Astrocyte of the spinal cord (primary cell): ENCODE data around the gene CTNNBIP1.
A peak's percentile ranks its signal among the peaks of the same experiment; 100 is the strongest.

Experiments
- DNase-seq: peaks from one replicate; pipeline ENCODE4 v3.0.0; 2011; ENCODE audit warnings: low read depth, low spot score
- H3K4me3 ChIP-seq: 2 replicates; pipeline ENCODE4 v1.5.1; 2011; ENCODE audit warnings: low read depth, mild to moderate bottlenecking, low read length, moderate library complexity
- in situ Hi-C: cut with HindIII; loops from 2 replicates; pipeline ENCODE4 v1.10.0; 2017; ENCODE audit warnings: low sequenced_read_pairs
- TF ChIP-seq, protein P1 (sequence below): IDR thresholded peaks from 2 replicates; pipeline ENCODE4 v1.5.1; 2012; ENCODE audit warnings: low read depth, mild to moderate bottlenecking, low read length, inconsistent platforms

CTNNBIP1 gene

DNA sequence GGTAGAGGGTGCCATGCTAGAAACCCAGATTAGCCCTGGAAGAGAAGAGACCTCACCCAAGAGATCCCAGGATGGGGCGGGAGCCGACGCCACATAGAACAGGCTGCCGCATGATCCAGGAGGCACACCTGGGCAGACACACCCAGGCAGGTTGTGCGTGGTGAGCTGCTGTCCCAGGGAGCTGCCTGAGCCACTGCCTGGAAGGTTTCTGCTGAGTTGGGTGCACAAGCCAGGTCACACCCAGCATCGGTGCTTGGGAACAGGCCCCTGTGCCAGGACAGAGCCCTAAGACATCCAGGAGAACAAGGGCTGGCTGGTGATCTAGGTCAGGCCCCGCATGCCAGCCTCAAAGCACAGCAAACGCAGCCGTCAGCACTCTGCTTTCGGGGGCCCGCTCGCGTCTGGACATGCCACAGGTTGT lies 40.2 kb downstream of the CTNNBIP1 start:
- in situ Hi-C loops: no loop called here
- no peak for DNase-seq
- TF ChIP-seq, protein P1, sequence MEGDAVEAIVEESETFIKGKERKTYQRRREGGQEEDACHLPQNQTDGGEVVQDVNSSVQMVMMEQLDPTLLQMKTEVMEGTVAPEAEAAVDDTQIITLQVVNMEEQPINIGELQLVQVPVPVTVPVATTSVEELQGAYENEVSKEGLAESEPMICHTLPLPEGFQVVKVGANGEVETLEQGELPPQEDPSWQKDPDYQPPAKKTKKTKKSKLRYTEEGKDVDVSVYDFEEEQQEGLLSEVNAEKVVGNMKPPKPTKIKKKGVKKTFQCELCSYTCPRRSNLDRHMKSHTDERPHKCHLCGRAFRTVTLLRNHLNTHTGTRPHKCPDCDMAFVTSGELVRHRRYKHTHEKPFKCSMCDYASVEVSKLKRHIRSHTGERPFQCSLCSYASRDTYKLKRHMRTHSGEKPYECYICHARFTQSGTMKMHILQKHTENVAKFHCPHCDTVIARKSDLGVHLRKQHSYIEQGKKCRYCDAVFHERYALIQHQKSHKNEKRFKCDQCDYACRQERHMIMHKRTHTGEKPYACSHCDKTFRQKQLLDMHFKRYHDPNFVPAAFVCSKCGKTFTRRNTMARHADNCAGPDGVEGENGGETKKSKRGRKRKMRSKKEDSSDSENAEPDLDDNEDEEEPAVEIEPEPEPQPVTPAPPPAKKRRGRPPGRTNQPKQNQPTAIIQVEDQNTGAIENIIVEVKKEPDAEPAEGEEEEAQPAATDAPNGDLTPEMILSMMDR: no peak
- no peak overlapping the region for H3K4me3 ChIP-seq

DNA sequence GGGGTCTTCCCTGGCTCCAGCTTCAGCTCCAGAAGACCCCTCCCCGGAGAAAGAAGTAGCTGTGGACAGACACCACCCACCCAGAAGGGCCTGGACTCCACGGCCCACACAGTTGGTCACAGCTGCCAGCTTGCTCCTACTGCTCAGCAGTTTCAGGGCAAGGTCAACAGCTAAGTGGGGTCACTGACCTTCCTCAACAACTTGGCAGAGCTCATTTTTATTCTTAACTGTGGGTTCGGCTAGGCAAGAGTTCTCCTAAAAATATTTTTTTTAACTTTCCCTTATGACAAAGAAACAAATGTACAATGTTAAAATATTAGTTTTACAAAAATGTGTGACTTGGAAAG lies 41.9 kb downstream of the CTNNBIP1 start:
- in situ Hi-C loops: no loop called here
- no peak for DNase-seq
- no peak overlapping the region for H3K4me3 ChIP-seq
- TF ChIP-seq, protein P1: no peak

DNA sequence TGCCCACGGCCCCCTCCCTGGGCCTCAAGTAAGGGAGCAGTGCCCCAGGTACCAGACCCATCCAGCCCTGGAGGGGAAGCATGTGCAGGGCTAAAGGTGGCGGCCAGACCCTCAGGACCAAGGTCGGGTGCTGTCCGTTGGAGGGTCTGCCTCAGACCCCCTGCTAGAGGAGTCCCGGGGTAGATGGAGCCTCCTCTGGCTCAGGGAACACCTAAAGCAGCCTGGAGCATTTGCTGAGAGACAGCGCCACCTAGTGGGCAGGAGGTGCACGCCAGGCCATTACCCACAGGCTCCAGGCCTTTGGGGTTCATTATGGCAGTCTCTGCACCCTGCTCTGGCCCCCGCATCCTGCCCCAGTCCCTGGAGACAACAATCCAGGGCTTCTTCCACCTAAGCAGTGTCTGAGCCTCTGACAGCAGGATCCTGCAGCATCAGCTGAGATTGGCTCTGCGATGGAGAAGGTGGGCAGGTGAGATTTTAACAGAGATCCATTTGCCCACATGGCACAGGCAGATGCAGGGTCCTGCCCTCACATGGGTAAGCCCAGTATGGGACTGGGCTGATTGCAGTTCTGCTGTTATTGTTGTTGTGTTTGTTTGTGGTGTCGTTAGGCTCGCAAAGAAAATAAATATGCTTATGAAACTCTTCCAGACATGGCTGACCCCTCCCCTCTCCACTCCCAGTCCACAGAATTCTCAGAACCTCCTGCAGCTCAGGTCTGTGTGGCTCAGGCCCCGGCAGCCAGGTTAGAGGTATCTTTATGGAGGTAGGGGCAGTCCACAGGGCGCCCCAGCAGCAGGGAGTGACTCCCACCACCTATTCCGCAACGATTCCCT lies 42.4 kb downstream of the CTNNBIP1 start:
- DNase-seq: peak; percentile 57
- in situ Hi-C loops: no loop called here

DNA sequence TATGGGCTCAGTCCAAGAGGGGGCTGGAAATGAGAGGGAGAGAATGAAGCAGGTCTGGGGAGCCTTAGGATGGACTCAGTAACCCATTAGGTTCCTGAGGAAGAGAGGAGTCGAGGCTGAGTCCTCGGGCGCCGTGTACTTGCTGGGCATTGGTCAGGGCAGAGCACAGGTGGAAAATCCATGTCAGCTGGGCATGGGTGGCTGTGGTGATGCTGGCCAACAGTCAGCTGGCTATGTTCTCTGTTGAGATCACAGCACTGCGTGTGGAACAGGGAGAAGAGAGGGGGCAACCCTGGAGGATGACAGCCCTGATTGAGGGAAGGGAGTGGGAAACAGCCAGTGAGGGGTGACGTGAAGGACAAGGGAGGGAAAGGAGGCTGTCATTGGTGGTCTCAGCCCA lies 43.2 kb downstream of the CTNNBIP1 start:
- in situ Hi-C loops: no loop called here
- H3K4me3 ChIP-seq: no peak overlapping the region
- no peak for DNase-seq
- TF ChIP-seq, protein P1: no peak

More for the DNA sequence above, 42.4 kb downstream of the CTNNBIP1 start:
- TF ChIP-seq, protein P1: peak; percentile 97
- no peak overlapping the region for H3K4me3 ChIP-seq

DNA sequence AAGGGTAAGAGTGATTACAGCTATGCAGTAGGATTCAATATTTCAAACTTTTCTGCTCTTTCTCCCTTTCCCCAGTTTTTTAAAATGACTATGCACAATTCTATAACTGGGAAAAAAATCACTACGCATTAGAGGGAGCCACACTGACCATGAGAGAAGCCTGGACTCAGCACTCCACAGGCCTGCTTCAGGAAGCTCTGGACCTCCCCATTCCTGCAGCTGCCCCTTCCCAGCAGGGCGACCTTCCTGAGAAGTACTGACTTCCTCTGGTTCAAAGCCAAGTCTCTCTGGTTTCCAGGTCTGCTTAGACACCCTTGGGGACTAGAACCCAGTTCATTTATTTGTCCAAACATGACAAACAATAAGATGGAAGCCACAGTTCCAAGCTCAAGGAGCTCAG lies 44.3 kb downstream of the CTNNBIP1 start:
- no peak overlapping the region for H3K4me3 ChIP-seq
- no peak for DNase-seq

DNA sequence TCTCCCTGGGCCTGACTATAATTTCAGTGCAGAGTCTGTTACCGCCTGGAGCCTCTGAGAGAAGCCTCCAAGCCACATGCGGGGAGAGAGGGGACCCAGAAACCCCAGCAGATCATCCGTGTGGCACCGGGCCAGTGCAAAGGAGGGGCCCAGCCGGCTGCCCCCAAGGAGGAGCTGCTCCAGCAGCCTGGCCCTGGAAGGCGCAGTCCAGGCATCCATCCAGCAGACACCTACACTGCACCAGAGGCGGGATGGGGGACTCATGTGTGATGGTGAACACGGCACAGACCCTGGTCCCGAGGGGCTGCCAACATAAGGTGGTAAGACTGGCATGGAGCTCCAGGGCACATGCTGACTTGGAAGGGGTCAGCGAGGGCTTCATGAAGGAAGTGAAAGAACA lies 46.7 kb downstream of the CTNNBIP1 start:
- no peak for DNase-seq
- TF ChIP-seq, protein P1: no peak
- in situ Hi-C loops: no loop called here
- no peak overlapping the region for H3K4me3 ChIP-seq

More for the DNA sequence above, 44.3 kb downstream of the CTNNBIP1 start:
- in situ Hi-C loops: no loop called here
- TF ChIP-seq, protein P1: no peak
